ENCODE measurements around the gene HTR3D.

DNA sequence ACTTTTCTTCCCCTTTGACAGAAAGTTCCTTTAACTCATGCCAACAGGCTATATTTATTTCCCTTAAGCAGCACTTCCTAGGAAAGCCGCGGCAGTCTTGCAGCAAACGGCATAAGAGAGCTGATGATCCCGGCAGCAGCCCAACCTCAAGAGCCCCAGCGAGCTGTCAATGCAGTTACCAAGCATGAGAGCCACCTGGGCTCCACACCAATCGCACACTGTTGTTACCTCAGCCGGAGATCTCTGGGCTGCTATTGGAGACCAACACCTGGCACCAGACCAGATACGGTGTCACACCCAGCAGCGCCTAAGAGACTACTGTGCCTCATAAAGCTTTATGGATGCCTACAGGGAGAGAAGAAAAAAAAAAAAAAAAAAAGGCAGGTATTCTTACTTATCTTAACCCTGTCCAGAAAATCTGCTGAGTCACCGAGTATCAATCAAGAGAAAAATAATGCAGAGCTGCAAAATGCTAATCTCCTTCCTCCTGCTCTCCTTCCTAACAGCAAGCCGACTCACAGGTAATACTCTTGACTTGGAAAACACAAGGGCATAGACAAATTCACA lies 25.5 kb upstream of the HTR3D start:
- TF ChIP-seq, protein P1, sequence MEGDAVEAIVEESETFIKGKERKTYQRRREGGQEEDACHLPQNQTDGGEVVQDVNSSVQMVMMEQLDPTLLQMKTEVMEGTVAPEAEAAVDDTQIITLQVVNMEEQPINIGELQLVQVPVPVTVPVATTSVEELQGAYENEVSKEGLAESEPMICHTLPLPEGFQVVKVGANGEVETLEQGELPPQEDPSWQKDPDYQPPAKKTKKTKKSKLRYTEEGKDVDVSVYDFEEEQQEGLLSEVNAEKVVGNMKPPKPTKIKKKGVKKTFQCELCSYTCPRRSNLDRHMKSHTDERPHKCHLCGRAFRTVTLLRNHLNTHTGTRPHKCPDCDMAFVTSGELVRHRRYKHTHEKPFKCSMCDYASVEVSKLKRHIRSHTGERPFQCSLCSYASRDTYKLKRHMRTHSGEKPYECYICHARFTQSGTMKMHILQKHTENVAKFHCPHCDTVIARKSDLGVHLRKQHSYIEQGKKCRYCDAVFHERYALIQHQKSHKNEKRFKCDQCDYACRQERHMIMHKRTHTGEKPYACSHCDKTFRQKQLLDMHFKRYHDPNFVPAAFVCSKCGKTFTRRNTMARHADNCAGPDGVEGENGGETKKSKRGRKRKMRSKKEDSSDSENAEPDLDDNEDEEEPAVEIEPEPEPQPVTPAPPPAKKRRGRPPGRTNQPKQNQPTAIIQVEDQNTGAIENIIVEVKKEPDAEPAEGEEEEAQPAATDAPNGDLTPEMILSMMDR (IDR thresholded peaks at IDR 0.05) = no peak
- TF ChIP-seq POLR2A (IDR thresholded peaks at IDR 0.05) = peak in 1 of 2 donors; percentile 16
